HG02884 (cell line): ENCODE measurements around the gene IL18R1.

Experiments used
- ATAC-seq: cut with Tn5 transposase; IDR thresholded peaks from one replicate; pipeline ENCODE4 v1.9.1; 2021; ENCODE audit warnings: mild to moderate bottlenecking, moderate library complexity; ENCODE audit not compliant: unreplicated experiment

IL18R1 gene

DNA sequence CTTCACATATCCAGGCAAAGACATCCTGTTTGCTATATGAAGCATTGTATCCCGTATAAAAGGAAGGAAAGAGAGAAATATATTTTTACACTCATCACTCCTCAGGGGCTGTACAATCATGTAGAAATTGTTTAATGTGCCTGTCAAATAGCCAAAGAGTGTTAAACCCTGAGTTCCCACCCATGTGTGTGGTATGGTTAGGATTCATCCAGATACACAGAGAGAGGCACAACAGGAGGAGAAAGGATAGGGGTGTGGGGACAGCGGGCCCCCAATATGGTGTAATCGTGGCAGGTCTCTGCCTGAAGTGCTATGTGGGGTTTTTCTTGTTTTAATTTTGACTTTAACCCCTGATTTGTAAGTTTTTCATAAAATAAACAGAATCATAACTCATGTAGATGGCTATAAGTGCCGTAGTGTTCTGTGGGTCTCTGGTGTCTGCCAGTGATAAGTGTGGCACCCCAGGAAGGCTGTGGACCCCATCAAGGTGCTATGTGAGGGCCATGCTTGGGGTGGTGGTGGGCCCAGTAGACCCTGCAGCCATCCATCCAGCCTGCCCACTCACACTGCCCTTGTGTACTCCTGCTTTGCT lies 10.2 kb upstream of the IL18R1 start:
- no peak for ATAC-seq

DNA sequence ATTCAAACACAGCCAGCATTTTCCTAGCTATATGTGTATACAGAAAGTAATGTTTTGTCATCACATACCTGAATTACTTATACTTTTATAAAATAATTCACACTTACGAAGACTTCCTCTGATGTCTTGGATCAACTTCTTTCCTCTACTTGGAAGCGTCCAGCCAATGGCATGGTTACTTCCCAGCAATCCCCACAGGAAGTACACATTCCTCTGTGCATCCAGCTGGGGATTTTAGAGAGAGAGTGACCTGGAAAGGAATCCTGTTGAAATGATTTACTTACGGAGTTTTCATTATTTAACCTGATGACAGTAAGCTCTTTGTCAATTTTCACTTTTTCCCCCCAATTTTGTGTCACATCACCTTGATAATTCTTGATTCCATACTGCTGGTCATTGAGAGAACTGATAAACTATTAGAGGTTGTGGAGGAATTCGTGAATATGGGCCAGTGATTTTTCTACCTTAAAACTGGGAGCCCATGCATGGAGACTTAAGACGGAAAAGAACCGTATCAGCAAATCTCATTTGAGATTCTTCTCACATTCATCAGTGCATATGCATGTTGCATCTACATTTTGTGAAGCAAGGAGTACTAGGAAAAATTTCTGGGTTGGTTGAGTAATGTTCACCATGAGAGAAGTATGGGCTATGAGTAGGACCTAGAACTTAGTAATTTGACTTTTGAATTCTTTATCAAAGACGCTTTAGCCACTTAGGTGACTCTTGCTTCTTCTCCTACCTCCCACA lies 9.0 kb upstream of the IL18R1 start:
- ATAC-seq = no peak

DNA sequence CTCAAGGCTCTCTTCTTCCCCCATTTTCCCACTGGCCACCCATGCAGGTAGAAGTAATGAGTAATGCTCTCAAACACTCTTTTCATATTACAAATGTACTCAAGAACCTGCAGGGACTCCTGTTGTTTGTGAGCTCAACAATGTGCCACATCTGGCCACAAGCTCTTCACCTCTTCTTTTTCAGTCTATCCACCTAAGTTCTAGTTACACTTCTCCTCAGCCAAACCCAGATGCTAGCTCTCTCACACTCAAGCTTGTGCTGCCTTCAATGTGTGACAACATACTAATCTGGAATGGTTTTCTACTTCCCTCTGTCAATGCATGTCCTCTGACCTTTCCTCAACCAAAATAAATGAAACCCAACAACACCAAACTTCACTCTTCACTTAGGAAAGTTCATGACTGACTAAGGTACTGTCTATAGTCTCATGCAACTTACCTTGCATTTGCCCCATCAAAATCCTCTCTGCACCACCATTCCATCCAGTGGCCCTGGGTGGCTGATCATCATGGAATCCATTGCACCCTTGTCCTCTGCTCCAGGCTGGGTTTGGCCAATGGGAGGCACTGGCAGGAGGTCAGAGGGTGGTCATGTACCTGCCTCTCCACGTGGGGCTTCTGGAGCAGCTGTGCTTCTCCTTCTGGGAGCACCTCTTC lies 5.3 kb upstream of the IL18R1 start:
- ATAC-seq = no peak

DNA sequence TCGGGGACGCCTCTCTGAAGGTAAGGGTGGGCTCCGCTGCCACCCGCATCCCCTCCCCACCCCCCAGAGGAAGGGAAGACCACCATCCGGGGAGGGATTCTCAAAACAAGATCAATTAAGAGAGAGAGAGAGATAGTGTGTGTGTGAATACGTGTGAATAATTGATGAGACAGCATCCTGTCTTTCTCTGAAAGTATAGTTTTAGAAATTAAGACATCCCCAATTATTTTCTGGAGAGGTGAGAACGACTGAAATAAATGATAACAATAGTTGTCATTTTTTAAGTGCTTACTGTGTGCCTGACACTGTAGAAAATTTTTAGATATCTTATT lies 751 bp downstream of the IL18R1 start:
- no peak for ATAC-seq

DNA sequence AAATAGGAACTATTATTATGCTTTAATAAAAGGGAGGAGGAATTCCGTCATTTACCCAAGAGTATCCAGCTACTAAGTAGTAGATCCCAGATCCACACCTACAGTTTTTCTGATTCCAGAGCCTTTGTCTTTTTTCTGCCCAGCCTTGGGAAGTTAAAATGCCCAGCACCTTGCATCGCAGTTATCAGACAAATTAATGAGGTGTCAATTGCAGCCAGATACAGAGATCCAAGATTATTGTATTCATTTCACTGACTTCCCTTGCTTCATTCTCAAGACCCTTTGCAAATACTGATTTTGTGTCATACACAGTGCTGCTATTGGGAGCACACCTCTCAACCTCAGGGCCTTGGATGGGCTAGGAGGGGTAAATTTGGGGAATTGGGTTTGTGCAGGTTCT lies 1.1 kb downstream of the IL18R1 start:
- ATAC-seq = no peak

DNA sequence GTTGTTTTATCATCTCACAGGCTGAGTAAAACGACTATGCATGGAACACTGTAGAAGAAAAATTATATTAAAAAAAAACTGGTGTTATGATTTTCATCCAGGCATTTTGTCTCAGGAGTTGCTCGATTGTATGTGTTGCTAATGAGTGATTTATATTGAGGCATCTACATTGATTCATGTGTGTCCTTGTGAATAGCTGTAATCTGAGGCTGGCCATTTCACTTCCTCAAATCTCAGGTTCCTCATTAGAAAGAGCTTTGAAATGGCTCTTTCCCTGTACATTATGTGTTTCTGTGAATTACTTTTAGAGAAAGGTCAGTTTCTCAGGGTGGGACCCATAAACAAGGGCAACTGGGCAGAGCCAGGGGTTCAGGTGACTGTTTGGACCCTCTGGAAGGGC lies 2.3 kb downstream of the IL18R1 start:
- ATAC-seq = no peak

DNA sequence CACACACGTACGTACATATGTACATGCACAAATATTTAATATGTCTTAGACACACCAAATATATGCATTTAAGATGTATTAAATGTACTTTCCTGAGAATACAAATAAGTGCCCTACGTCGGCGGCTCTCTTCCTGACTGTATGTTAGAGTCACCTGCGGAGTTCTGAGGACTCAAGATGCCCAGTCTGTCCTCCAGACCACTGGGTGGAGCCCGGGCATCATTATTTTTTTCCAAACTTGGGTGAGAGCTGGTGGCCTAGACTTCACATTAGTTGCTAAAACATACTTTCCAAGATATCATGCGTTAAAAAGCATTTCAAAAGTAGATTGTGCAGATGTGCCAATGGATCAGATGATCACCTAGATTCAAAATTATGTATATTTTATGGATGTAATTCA lies 2.9 kb downstream of the IL18R1 start:
- no peak for ATAC-seq

DNA sequence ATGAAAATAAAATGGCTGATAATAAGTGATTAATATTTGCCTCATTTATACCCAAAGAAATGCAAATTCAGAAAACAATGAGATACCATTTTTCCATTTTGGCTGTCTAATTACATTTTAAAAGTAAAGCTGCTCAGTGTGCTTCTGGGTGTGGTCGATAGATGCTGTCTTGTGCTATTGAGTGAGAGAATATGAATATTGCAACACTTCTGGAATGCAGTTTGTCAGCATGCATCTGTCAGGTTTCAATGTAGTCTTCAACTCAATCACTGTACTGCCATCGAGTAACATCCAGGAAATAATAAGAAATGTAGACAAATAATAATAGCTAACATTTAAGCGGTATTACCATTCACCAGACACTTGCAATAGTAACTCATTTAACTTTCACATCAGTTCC lies 3.9 kb downstream of the IL18R1 start:
- no peak for ATAC-seq

DNA sequence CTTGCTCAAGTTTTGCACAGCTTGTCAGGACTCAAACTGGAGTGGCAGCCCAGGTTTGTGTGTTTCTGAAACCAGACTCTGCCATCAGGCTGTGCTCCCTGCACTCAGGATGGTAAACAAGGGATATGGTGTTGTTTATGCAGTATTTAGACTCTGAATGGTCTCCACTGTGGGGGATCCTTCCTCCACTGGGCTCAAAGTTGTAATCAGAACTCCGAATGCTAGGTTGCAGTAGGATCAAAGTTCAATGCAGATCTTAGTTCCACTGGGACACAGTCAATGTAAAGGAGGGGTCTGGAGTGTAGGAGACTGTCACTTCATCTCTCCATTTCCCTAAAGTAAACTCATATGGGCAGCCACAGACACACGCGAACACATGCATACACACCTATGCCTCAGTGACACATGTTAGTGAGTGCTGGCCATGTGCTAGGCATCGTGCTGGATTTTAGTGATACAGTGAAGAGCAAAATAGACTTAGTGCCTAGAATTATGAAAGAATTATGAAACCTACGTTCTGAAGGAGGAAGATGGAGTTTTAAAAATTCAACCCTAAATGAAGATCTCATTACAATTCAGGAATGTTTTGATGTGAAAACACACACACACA lies 6.1 kb downstream of the IL18R1 start:
- ATAC-seq = no peak

DNA sequence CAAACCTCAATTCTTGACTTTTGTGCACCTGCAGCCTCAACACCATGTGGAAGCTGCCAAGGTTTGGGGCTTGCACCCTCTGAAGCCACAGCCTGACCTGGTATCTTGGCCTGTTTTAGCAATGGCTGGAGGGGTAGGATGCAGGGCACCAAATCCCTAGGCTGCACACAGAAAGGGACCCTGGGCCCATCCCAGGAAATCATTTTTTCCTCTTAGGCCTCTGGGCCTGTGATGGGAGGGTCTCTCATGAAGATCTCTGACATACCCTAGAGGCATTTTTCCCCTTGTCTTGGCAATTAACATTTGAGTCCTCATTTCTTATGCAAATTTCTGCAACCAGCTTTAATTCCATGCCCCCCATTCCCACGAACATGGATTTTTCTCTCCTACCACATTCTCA lies 10.2 kb downstream of the IL18R1 start:
- no peak for ATAC-seq

DNA sequence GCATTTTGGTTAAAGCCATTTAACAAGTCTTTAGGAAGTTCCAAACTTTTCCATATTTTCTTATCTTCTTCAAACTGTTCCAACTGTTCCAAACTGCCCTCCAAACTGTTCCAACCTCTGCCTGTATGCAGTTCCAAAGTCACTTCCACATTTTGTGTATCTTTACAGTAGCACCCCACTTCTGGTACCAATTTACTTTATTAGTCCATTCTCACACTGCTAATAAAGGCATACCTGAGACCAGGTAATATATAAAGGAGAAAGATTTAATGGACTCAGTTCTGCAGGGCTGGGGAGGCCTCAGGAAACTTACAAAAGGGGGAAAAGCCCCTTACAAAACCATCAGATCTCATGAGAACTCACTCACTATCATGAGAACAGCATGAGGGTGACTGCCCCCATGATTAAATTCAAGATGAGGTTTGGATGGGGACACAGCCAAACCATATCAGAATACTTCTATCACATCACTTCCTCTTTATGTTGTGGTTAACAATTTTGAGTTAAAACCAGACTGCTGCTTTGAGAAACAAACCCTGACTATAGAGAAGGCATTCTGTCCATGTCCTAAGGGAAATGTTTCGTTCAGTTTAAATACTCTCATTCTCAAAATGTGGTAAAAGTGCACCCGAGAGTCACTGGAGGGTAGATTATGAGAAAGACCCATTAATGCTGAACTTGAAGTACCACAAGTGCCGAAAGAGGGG lies 11.0 kb downstream of the IL18R1 start:
- ATAC-seq = peak; percentile 77

DNA sequence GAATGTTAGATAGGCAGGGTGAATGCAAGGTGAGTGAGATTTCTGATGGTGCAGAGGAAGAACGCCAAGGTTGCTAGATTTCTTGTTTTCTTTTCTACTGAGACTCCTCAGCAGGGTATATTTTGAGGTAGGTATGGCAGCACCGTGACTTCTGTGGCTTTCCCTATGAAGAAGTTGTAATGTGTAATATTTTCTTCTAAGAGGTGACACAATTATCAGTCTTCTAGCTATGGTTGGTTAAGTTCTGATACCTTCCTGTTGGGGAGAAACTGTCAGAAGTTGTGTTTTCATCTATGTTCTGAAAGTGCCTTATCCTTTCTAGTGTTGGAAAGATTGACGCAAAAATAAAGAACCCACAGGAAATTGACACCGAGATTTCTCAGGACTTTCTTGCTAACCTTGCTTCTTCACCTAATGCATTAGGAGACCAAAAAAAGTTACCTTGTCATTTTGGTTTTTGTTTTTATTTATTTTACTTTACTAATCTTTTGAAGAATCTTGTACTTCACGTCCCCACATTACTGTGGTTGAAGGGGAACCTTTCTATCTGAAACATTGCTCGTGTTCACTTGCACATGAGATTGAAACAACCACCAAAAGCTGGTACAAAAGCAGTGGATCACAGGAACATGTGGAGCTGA lies 11.9 kb downstream of the IL18R1 start:
- peak; percentile 51 for ATAC-seq

DNA sequence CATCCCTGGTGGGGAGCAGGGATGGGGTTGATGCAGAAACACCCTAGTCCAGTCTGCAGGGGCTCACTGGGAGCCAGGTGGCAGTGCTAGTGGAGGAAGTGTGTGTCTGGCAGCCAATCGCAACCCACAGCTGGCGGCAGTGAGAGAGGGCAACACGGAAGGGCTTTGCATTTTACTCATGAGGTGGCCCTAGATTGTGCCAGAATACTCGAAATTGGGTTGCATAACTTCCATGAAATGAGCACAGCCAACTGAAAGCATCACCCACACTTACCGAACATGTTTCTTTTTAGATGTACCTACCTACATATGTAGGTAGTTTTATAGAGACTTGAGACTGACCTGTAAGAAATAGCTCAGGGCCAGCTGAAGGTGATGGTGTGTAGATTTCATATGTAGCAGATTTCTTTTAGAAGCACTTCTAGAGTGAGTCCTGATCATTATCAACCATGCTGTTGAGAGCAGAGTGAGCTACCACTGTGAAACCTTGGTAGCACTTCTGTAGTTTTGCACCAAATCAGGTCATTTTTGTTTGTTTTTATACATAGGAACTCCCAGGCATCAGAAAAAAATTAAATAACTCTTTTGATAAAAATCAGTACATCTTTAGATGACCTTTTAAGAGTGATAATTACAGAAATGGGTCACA lies 13.0 kb downstream of the IL18R1 start:
- no peak for ATAC-seq

DNA sequence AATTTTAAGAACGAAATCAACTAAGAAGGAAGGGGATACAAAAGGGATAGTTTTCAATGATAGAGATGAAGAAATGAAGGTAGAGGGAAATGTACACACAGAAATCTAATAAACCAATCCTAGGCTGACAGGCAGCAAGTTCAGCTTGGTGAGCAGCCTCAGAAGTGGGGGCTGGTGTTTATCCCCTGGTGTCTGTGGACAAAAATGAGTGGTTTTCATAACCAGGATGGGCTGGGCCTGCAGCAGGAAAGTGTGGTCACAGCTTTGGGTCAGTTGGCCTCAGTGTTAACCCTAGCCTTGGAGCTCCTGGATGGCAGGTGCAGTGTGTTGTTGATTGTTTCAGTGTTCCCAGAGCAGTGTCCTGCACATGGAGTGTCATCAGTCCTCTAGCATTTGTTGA lies 14.3 kb downstream of the IL18R1 start:
- no peak for ATAC-seq

DNA sequence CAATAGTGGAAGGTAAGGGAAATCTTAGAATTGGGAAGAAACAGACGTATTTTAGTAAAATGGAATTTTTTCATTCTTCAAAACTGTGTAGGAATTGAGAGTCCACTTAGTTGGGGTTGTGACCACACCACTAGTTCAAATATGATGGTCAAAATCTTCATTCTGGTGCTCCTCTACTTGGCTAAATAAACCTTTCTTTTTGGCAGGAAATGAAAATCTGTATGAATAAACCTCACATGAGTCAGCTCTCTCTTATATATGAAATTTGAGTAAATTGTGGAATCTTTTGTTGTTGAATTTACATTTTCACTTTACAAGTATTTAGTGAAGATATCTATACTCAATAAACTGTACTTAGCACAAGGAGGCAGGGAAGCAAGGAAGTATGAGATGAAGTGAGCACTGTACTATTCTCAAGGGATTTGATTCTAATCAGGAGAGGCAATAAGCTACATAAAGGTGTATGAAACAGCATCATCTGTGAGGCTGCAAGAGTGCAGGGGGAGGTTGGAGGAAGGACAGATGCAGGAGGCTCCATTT lies 20.5 kb downstream of the IL18R1 start:
- ATAC-seq = no peak

DNA sequence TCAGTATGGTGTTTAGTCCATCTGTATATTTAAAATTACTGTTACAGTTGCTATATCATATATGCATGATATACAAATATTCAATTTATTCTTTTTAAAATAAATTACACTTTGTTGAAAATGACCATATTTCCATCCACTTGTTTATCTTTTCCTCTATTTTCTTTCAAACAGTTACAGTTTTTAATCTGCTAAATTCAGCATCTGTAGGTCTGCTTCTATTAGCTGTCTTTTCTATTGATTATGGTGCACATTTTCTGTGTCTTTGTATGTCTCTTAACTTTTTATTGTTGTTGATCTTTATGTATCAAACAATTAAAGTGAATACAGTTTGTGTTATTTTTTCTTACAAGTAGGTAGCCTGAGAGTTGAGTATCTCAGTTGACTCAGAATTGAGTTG lies 28.1 kb downstream of the IL18R1 start:
- ATAC-seq = no peak

DNA sequence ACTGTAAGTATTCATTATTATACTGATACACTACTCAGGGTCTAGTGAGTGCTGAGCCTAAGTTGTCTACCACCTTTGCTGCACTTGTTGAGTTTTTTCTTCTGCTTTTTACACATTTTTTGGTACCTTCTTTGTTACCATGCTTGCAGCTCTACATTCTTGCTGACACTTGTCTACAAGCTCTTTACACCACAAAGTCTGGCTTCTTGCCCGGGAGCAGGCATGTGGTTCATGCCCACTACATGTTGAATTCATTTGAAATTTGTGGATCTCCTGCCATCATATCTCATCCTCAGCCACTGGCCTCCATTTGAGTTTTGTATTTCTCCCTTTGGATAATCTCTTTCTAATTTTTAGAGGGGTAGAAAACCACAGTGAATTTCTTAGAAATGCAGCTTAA lies 29.9 kb downstream of the IL18R1 start:
- ATAC-seq = no peak

DNA sequence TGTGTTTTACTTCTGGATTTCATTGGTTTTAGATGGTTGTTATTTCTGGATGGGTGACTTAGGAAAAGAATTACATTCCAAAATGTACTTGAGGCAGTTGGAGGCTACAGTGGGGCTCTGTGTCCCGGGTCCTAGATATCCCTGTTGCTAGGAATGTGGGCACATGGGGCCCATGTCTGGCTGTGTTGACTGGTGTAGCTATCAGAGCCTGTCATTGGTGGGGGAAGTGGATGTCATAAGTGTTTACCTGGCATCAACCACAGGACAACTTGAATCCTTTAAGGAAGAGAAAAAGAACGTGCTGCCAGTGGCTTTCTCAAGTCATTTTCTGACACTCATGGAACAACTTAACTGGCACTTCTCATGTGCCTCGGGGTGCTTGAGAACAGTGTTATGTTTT lies 30.4 kb downstream of the IL18R1 start:
- ATAC-seq = no peak

DNA sequence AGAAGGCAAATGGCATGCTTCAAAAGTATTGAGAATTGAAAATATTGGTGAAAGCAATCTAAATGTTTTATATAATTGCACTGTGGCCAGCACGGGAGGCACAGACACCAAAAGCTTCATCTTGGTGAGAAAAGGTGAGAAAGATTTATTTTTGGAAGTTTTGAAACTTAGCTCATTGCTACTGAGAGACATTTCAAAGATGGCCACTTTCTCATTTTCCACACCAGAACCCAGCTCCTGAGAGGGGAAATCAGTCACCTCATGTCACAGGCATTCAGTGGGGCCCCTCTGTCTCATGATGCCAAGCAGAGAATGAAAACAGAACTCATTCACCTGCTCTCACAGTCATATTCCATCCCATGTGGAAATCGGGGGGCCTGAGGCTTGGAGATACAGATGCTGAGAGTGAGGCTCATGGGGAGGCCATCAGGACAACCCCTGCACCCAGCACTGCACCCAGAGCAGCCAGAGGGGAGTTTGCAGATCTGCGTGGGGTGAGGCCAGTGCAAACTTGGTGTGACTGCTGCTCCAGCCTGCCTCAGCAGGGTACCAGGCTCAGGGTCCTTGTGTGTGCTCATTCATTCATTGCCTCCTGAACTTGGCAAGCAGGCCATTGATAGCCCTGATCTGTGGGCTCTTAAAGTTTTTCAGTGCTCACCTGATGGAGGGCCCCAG lies 31.4 kb downstream of the IL18R1 start:
- no peak for ATAC-seq
